ENCODE data around the gene PRUNE2.
A peak's percentile ranks its signal among the peaks of the same experiment; 100 is the strongest.
"Not testable (repeated sequence)": the region's sequence is repeated elsewhere in the genome, so short reads cannot be mapped to it uniquely, and the experiment has no call there.

PRUNE2 gene

GRCh38 chr9:76593961-76594735 lies 311.8 kb downstream of the PRUNE2 start:
- DNase-seq: not testable (repeated sequence)

DNA sequence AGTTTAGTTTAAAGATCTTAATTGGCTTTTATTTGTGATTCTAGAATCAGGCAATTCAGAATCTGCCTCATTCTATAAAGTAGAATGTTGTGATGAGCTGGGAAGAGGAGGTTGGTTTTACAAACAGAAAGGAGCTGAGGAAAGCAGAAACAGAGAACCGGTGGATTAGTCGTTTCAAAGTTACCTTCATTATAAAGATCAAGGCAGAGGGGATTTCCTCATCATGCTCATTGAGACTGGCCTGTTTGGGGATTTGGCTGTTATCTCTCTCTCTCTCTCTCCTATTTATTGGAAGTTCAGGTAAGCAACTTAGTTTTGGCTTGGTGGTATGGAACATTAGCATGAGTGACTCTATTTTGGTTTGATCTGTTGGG lies 313.0 kb downstream of the PRUNE2 start:
- DNase-seq: no peak

GRCh38 chr9:76592091-76592973 lies 313.6 kb downstream of the PRUNE2 start:
- DNase-seq: no peak

DNA sequence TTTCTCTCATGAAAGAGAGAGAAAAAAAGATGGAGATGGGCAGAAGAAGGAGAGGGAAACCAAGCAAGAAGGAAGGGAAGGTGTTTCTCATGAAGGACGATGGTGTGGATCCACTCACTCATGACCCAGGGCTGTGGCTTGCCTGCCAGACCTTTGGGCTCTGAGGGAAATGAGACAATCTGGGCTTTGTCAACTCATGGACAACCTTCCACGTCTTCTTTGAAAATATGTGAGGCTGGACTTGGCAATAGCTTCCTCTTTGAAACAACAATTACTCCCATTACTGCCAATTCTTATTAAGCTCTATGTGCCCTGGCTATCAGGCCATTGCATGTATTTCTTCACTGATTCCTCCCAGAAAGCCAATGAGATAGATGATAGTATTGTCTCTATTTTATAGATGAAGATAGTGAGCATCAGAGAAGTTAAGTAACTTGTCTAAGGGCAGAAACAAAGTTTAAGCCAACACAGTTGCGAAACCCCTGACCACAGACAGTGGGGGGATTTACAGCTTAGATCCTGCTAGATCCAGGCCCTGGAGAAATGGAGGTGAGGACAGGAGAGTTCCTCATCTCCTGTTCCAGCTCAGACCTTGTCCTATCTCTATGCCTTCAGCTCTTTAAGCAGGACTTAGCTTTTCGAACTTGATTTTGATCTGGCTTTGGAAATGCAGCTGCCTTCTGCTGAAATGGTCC lies 314.5 kb downstream of the PRUNE2 start:
- no peak for DNase-seq

DNA sequence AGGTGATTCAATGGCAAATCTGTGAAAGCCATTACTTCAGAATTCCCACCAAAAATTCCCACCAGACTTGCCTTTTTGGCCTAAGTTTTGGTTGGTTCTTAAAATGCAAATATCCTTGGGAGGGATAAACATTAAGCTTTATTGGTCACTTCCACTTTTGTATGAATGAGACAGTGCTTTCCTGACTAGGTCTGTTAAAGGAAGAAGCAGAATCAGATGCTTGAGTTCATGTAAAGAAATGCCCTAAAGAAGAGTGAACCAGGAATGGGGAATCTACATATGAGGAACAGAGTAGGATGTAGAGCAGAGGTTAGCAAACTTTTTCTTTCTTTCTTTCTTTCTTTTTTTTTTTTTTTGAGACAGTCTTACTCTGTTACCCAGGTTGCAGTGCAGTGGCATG lies 317.6 kb downstream of the PRUNE2 start:
- DNase-seq: no peak

DNA sequence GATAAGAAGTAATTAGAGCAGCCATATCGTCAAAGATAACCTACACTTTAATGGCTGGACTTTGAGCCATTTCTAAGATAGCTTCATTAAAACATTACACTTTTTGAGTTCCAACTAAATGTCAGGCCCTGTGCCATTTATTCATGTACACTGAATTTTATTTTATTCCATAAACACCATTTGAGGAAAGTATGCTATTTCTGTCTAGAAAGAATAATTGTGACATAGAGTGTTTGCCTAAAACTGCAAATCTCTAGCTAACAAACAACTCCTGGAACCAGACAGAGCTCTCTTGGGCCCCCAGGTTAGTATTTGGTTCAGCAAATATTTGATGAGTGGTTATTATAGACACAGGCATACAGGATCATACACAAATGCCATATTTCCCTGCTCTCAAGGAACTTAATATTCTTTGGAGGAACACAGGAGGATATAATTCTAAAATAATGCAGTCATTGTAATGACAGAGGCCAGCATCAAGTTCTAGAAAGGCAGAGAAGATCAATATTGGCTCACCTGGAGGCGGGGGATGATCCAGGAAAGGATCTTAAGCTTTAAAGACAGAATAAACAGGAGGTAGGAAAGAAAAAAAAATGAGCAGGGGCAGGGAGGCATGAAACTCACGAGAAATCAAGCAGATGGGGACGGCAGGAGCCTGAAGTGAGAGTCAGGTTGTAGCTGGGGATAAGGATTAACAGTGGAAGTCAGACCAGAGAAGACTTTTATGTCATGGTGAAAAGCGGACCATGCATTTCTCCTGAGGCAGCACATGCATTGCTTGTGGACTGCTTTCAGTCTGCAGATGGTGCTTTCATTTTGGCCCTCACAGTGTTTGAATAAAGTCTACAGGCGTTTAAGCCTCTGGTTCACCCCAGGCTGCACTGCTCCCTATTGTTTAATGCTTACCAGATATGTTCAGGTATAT lies 319.3 kb downstream of the PRUNE2 start:
- no peak for DNase-seq

DNA sequence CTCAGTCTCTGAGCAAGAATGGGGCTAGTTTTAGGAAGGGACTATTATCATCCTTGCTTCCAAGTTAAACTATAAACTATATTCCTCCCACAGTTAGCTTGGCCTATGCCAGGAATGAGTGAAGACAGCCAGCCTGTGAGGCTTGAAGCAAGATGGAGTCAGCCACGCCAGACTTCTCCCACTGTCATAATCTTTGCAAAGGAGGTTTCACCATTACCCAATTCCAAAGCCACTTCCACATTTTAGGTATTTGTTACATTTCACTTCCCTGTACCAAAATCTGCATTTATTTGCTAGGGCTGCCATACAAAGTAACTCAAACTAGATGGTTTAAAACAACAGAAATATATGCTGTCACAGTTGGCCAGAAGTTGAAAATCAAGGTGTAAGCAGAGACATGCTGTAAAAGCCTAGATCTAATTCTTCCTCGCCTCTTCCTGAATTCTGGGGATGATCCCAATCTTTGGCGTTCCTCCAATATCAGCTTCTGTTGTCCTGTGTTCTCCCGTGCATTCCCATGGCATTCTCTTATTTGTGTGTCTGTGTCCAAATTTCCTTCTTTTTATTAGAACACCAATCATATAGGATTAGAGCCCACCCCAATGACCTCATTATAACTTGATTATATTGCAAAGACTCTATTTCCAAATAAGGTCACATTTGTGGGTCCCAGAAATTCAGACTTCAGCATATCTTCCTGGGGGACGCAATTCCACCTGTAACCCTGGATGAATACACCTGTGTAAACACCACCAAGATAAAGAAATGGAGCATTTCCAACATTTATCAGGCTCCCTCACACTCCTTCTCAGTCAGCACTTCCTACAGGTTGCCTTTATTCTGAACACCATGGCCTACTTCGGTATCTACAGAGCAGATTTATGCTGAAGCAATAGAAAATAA lies 320.2 kb downstream of the PRUNE2 start:
- no peak for DNase-seq

DNA sequence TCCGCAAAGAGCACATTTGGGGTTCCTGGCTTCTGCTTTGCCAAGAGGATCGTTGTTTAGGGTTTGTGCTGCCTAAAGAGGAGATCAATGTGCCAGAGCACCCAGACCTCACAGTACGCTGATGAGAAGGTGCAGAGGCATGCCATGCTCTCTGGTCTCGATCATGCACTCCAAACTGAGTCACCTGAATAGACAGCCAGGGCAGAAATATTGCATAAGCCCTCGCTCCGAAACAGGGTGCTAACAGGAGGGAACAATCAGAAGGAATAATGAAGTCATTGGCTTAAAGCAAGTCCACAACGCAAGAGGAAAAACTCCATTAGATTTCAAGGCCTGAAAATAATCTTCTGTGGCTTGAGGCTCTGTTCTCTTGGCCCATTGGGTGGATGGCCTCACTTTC lies 322.7 kb downstream of the PRUNE2 start:
- no peak for DNase-seq

- DNase-seq: no peak
These were observed 324.2 kb downstream of the PRUNE2 start for GRCh38 chr9:76581731-76582130.

- no peak for DNase-seq
These were observed 325.1 kb downstream of the PRUNE2 start for GRCh38 chr9:76580820-76581219.

DNA sequence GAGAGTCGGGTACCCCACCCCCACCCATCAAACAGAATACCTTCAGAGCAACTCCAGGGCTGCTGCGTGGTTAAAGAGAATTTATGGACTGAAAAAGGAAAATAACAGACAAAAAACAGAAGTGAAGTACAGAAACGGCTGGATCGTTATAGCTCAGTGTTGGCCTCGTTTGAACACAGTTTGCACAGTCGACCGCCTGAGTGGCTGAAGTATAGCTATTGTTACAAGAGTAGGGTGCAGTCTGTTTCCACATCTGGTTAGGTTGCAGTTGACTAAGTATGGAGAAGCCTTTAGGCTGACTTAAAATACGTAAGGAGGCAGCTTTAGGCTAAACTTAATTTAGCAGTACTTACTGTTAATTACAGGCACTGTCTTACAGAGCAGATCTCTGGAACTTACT lies 325.7 kb downstream of the PRUNE2 start:
- DNase-seq: no peak

- DNase-seq: peak; percentile 6
These were observed 329.6 kb downstream of the PRUNE2 start for GRCh38 chr9:76576344-76576743.

DNA sequence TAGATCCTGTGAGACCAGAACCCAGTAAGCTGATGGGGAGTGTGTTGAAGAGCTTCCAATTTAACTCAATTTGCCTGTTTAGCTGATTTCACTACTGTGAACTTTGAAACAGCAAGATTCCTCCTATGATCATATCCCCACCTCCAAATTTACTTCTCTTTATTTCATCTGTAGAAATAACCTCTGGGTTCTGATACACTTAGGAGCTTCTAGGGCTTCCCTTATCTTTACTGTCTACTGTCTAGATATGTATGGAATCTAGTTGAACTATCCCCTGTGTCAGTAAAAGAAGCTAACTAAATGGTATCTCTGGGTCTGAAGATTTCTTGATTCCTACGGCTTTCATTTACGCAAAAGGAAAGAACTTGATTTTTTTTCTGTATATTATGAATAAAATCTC lies 330.2 kb downstream of the PRUNE2 start:
- no peak for DNase-seq

- DNase-seq: no peak
These were observed 331.8 kb downstream of the PRUNE2 start for GRCh38 chr9:76573905-76574760.

- no peak for DNase-seq
These were observed 332.5 kb downstream of the PRUNE2 start for GRCh38 chr9:76573408-76573807.

GRCh38 chr9:76572151-76572550 lies 333.8 kb downstream of the PRUNE2 start:
- no peak for DNase-seq

DNA sequence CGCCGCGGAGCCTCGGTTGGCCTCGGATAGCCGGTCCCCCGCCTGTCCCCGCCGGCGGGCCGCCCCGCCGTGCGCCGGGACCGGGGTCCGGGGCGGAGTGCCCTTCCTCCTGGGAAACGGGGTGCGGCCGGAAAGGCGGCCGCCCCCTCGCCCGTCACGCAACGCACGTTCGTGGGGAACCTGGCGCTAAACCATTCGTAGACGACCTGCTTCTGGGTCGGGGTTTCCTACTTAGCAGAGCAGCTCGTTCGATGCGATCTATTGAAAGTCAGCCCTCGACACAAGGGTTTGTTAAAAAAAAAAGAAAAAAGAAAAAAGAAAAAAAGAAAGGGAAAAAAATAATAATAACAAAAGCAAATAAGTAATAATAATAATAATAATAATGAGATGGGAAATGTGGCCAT lies 334.2 kb downstream of the PRUNE2 start:
- DNase-seq: no peak

DNA sequence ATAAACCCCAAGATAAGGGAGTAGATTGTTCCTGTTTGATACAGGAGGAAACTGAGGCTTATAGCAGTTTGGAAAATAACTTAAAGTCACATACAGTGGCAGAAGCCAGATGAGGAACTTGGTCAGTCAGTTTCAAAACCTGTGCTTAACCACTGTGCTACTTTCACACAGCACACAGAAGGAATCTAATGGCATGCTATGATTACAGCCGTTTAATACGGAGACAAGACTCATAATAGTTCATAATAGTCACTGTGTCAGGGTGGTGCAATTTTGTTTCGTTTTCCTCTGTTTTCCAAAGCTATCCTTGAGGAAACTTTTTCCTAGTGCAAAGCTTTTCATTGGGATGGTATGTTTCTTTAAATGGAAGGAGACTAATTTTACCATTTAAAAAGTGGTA lies 334.6 kb downstream of the PRUNE2 start:
- DNase-seq: no peak

GRCh38 chr9:76570826-76571225 lies 335.1 kb downstream of the PRUNE2 start:
- no peak for DNase-seq

GRCh38 chr9:76567086-76567485 lies 338.8 kb downstream of the PRUNE2 start:
- no peak for DNase-seq

Measured in stimulated activated CD4-positive, alpha-beta T cell treated with anti-CD3 and anti-CD28 coated beads, Interleukin-12 subunit alpha, Interleukin-12 subunit beta, amount 100 ng/mL, for 4 hours (primary cell).